K562 (cell line): Measurements from ENCODE around the gene ENTR1. TPM values are rescaled to one million over a fixed set of nuclear protein-coding genes. Genes with fewer than 3 reads are reported as not detected.

Experiments used
- ATAC-seq: fragments of 200-7000 bp; cut with Tn5 transposase; 3 replicates; pipeline ENCODE4 v1.9.1; 2020; ENCODE audit warnings: moderate library complexity
- BruUV-seq: library from RNA; stranded (reverse); fragments of 400-500 nt; replicated peaks from 2 replicates; lab custom pipeline; 2021; lab: Mats Ljungman, UMichigan
- CTCF ChIA-PET: fragments of 300-600 bp; formaldehyde crosslinking; extraction: SDS; loops from one replicate; lab custom pipeline; 2021; ENCODE audit warnings: low intra/inter-chr PET ratio; lab: Yijun Ruan, JAX
- POLR2A ChIA-PET: fragments of 300-600, 350-650 bp; sonication (Branson Sonifier 250); formaldehyde crosslinking; extraction: SDS; loops from one replicate; lab custom pipeline; 2021; ENCODE audit warnings: antibody characterized with exemption, inconsistent platforms; lab: Yijun Ruan, JAX
- DNase-seq, 4 experiments: peaks; one replicate each; pipeline versions ENCODE4 v3.0.0 to v3.0.0-alpha.2; 2011 to 2018; ENCODE audit warnings: low spot score in 3 of 4, mixed read lengths in 3 of 4; ENCODE audit errors: extremely low read depth in 1 of 4
- FAIRE-seq: peaks from 2 replicates; lab custom pipeline; 2011; peaks lifted over from hg19 to GRCh38; lab: Jason Lieb, UNC
- H2AFZ ChIP-seq: 2 replicates; pipeline ENCODE4 v1.6.0; 2011; ENCODE audit warnings: low read depth, low read length, control low read depth, inconsistent platforms
- H3K27ac ChIP-seq: fragments of 200-600 bp; 3 replicates; pipeline ENCODE4 v1.8.0; 2011; ENCODE audit warnings: low read depth, mild to moderate bottlenecking, control low read depth, inconsistent platforms, low read length, moderate library complexity, mixed read lengths; ENCODE audit errors: extremely low read depth
- H3K27me3 ChIP-seq, 2 experiments: fragments of 300-600 bp in 1 of 2; 2 replicates in 1 of 2; 3 replicates in 1 of 2; pipeline versions ENCODE4 v1.6.0 to v1.8.0; 2011; ENCODE audit warnings: inconsistent platforms in 2 of 2, low read length in 2 of 2, mild to moderate bottlenecking in 1 of 2, mixed read lengths in 1 of 2, moderate library complexity in 1 of 2; ENCODE audit not compliant: control insufficient read depth in 2 of 2, insufficient read depth in 2 of 2
- H3K36me3 ChIP-seq: fragments of 300-600 bp; 3 replicates; pipeline ENCODE4 v1.8.0; 2011; ENCODE audit warnings: mild to moderate bottlenecking, low read length, inconsistent platforms; ENCODE audit not compliant: control insufficient read depth, insufficient read depth
- H3K4me1 ChIP-seq, 2 experiments: fragments of 200-600 bp in 1 of 2; replicated peaks in 1 of 2; 2 replicates in 1 of 2; 3 replicates in 1 of 2; pipeline versions ENCODE4 v1.5.1 to v1.8.0; 2011; ENCODE audit warnings: inconsistent platforms in 2 of 2, low read length in 2 of 2, mild to moderate bottlenecking in 1 of 2, mixed read lengths in 1 of 2, moderate library complexity in 1 of 2; ENCODE audit not compliant: control insufficient read depth in 2 of 2, insufficient read depth in 2 of 2
- H3K4me2 ChIP-seq: 2 replicates; pipeline ENCODE4 v1.6.1; 2011; ENCODE audit warnings: low read length, control low read depth, inconsistent platforms, mixed read lengths; ENCODE audit not compliant: insufficient read depth
- H3K4me3 ChIP-seq: fragments of 200-600 bp; sonication (generic), shearing (Covaris generic); 2 replicates; pipeline ENCODE4 v1.5.1; 2016; ENCODE audit warnings: control low read depth, inconsistent platforms
- H3K79me2 ChIP-seq: fragments of 200-600 bp; 3 replicates; pipeline ENCODE4 v1.8.0; 2011; ENCODE audit warnings: low read length, inconsistent platforms; ENCODE audit not compliant: control insufficient read depth, insufficient read depth
- H3K9ac ChIP-seq, 2 experiments: 2 replicates each; pipeline versions ENCODE4 v1.6.0 to v1.6.1; 2011; ENCODE audit warnings: low read depth in 2 of 2, low read length in 2 of 2, control low read depth in 1 of 2, inconsistent platforms in 1 of 2, mild to moderate bottlenecking in 1 of 2, mixed read lengths in 1 of 2; ENCODE audit not compliant: insufficient read depth in 1 of 2
- H3K9me1 ChIP-seq: one replicate; pipeline ENCODE4 v1.6.0; 2011; ENCODE audit warnings: inconsistent platforms, mild to moderate bottlenecking, low read length, moderate library complexity; ENCODE audit not compliant: control insufficient read depth, insufficient read depth
- H3K9me3 ChIP-seq: replicated peaks from 2 replicates; pipeline ENCODE4 v1.5.1; 2011; ENCODE audit warnings: low read depth, low read length, inconsistent platforms; ENCODE audit not compliant: control insufficient read depth, insufficient read depth
- H4K20me1 ChIP-seq: replicated peaks from 2 replicates; pipeline ENCODE4 v1.6.1; 2011; ENCODE audit warnings: low read length, inconsistent platforms, mixed read lengths; ENCODE audit not compliant: control insufficient read depth, insufficient read depth
- POLR2G ChIP-seq: fragments of 200-400 bp; formaldehyde crosslinking; IDR thresholded peaks from 2 replicates; pipeline ENCODE4 v1.6.1; 2017; ENCODE audit warnings: low read depth, mild to moderate bottlenecking, antibody characterized with exemption, low read length, moderate library complexity
- RBFOX2 ChIP-seq: fragments of 200-400 bp; formaldehyde crosslinking; IDR thresholded peaks from 2 replicates; pipeline ENCODE4 v1.6.1; 2017; ENCODE audit warnings: low read depth, mild to moderate bottlenecking, low read length, moderate library complexity
- TEAD1 ChIP-seq, 2 experiments: fragments of 450-650 bp in 1 of 2; sonication (generic) in 1 of 2; formaldehyde crosslinking; IDR thresholded peaks; 2 replicates each; pipeline versions ENCODE4 v1.4.0 to v1.8.0; 2020 to 2022; ENCODE audit warnings: mild to moderate bottlenecking in 2 of 2, missing genetic modification reagents in 1 of 2
- ZHX1 ChIP-seq: fragments of 150-350 bp; conservative IDR thresholded peaks from 2 replicates; pipeline ENCODE4 v1.6.1; 2014; ENCODE audit warnings: low read length
- ZNF146 ChIP-seq: IDR thresholded peaks from one replicate; pipeline ENCODE4 v1.6.1; 2018; ENCODE audit warnings: missing compliant biosample characterization; ENCODE audit not compliant: unreplicated experiment
- ZNF668 ChIP-seq: fragments of 250-450 bp; sonication (Bioruptor Pico); IDR thresholded peaks from 2 replicates; pipeline ENCODE4 v1.8.0; 2022; ENCODE audit warnings: mild to moderate bottlenecking, inconsistent platforms
- WGBS: fragments of 100-300 bp; shearing (Covaris generic); methylation state at CpG from one replicate; pipeline ENCODE4 v1.1.6; 2016; ENCODE audit warnings: low coverage, mixed read lengths; ENCODE audit not compliant: insufficient coverage; ENCODE audit errors: missing lambda C conversion rate; 5-methylcytosine and 5-hydroxymethylcytosine counted together
- in situ Hi-C: fragments of 300-500 bp; cut with MboI; formaldehyde crosslinking; loops from 4 replicates; pipeline ENCODE4 v1.15.0; 2018; ENCODE audit warnings: inconsistent platforms, mixed read lengths
- intact Hi-C: fragments of 100-400 bp; cut with micrococcal nuclease; formaldehyde crosslinking; loops from 2 replicates; pipeline ENCODE4 v1.14.2; 2022
- polyA plus RNA-seq, 8 experiments: library from polyadenylated mRNA; depleted of rRNA in 4 of 8; stranded (reverse) in 5 of 8; unstranded in 3 of 8; fragments of >200 nt; fragmentation: Nextera tagmentation in 2 of 8; fragmentation: Illumina TruSeq in 1 of 8; extraction: Ambion mirVana in 2 of 8; extraction: Trizol in 1 of 8; gene quantifications; 2 replicates each; pipeline versions ENCODE4 v1.2.1 to v1.2.3, GENCODE V29; 2011 to 2014; ENCODE audit warnings: inconsistent platforms in 1 of 8, missing spikeins in 1 of 8
- total RNA-seq, 7 experiments: library from RNA; depleted of rRNA in 6 of 7; stranded (reverse); fragments of >200 nt in 6 of 7; fragmentation: Illumina TruSeq in 2 of 7; extraction: Trizol in 2 of 7; gene quantifications; 2 replicates each; pipeline versions ENCODE4 v1.2.1 to v1.2.3, GENCODE V29; 2011 to 2021; ENCODE audit warnings: low replicate concordance in 1 of 7

The ENTR1 gene
- total and polyA plus RNA-seq, 9 of the 15 experiments (the other 6 are each of a cell fraction or from before 2014, with no cell fraction given), result 6.7 to 106 (median 72.6) TPM

- no peak for DNase-seq
- Histone ChIP-seq H2AFZ (no peak overlapping the region), H3K36me3 (peaks cover 61% of the 10 kb centered on the region; the same call in 1 of the 3 replicates), H3K27ac (no peak overlapping the region), H3K9me3 (no peaks in the 10 kb centered on the region), H3K9ac (no peak overlapping the region; a peak in 1 of 4 replicates), H3K79me2 (peaks cover 29% of the 10 kb centered on the region)
- in situ Hi-C loops, result no loop called here
- CTCF ChIA-PET, result no interaction called here
- TF ChIP-seq POLR2G (0 out of 2 replicates have a peak, but pooled peaks have one; percentile 0), TEAD1 (CRISPR knock-in tag; IDR thresholded peaks at IDR 0.05) (no peak), ZNF668 (CRISPR knock-in tag) (no peak), RBFOX2 (0 out of 2 replicates have a peak, but pooled peaks have one; percentile 11), ZNF146 (CRISPR knock-in tag) (no peak), ZHX1 (no peak)
- TF ChIP-seq, all 486 proteins: peak for 2
- no peak overlapping the region for H3K4me2 ChIP-seq
- intact Hi-C loops, result no loop called here
- no TSS peak for BruUV-seq
- H3K9me1 ChIP-seq, result peaks cover 10% of the 10 kb centered on the region
- ATAC-seq (no peak), FAIRE-seq (no peak)
- H3K4me1 ChIP-seq, result peaks cover 9 to 48% of the 10 kb centered on the region in 2 experiments
- H3K27me3 ChIP-seq, result no peaks in the 10 kb centered on the region
- peaks cover 11% of the 10 kb centered on the region; the same call in 1 of the 2 replicates for H4K20me1 ChIP-seq
- WGBS, result 99% methylated on average over 14 of the region's 26 CpGs
- no peak overlapping the region for H3K4me3 ChIP-seq
- POLR2A ChIA-PET, result interaction anchor here (0.7 to 5.6 kb wide), 3 partner anchors 9 to 11 kb away, joined by 3 to 33 read pairs (median 3); no protein-coding TSS in a partner anchor
These were observed 22.2 kb upstream of the ENTR1 start for GRCh38 chr9:136432591-136432990.
